Stimulated activated effector memory CD8-positive, alpha-beta T cell treated with anti-CD3 and anti-CD28 coated beads, Interleukin-12 subunit alpha, Interleukin-12 subunit beta, amount 100 ng/mL, for 72 hours (primary cell): ENCODE measurements around the gene ARMS2.

ENCODE experiments used
- ATAC-seq: fragments of 150-1000 bp; cut with Tn5 transposase; 2 replicates; pipeline ENCODE4 v1.10.0; 2021
- DNase-seq, 2 donors: peaks; one replicate each; pipeline ENCODE4 v3.0.0; 2021 to 2022; ENCODE audit warnings: low spot score in 2 of 2
- H3K27ac Mint-ChIP-seq: one replicate; pipeline ENCODE4 v1.8.0; 2022; ENCODE audit warnings: mild to moderate bottlenecking, mixed read lengths
- H3K36me3 Mint-ChIP-seq: one replicate; pipeline ENCODE4 v1.8.0; 2022; ENCODE audit warnings: mild to moderate bottlenecking, mixed read lengths
- H3K4me1 Mint-ChIP-seq: one replicate; pipeline ENCODE4 v1.8.0; 2022; ENCODE audit warnings: mixed read lengths
- H3K4me3 Mint-ChIP-seq: one replicate; pipeline ENCODE4 v1.8.0; 2022; ENCODE audit warnings: mild to moderate bottlenecking, mixed read lengths
- H3K9me3 Mint-ChIP-seq: one replicate; pipeline ENCODE4 v1.8.0; 2022; ENCODE audit warnings: mixed read lengths

ARMS2 gene

GRCh38 chr10:122441961-122442360 is 12.5 kb upstream of the ARMS2 start:
- Mint-ChIP-seq H3K27ac (no peak overlapping the region), H3K4me1 (no peaks in the 10 kb centered on the region), H3K4me3 (no peak overlapping the region), H3K36me3 (no peaks in the 10 kb centered on the region), H3K9me3 (no peaks in the 10 kb centered on the region)
- DNase-seq (no peak), ATAC-seq (no peak)

DNA sequence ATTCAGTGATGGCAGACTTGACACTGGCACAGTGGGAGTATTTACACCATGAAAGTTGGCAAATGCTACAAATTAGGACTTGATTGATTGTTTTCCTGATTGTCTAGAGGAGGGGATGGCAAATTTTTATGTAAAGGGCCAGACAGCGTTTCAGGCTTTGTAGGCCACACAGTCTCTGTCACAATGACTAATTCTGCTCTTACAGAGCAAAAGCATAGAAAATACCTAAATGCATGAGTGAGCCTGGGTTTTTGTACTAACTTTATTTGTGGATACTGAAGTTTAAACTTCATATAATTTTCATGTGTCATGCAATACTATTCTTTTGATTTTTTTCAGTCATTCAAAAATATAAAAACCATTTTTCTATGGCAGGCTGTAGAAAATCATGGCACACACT is 9.0 kb upstream of the ARMS2 start:
- no peaks in the 10 kb centered on the region for H3K4me1 Mint-ChIP-seq
- no peak overlapping the region for H3K4me3 Mint-ChIP-seq
- H3K27ac Mint-ChIP-seq: no peak overlapping the region
- H3K36me3 Mint-ChIP-seq: no peaks in the 10 kb centered on the region
- DNase-seq (no peak), ATAC-seq (no peak)
- H3K9me3 Mint-ChIP-seq: no peaks in the 10 kb centered on the region

DNA sequence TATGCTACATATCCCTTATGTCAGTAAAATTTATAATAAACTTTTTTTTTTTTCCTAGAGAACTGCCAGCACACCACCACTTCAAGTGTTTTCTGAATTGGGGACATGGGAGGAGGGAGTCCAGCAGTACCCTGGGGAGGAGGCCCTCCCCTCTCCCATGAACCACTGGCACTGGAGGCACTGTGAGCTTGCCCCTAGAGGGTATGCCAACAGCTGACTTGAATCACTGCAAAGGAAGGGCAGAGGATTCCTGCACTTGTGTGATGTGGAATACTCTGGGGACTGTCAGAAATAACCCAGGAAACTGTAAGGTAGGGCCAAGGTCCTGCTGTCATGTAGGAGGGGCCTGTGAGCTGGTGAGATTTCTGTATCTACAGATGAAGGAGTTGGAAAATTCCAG is 8.5 kb upstream of the ARMS2 start:
- DNase-seq: no peak
- no peak for ATAC-seq
- no peaks in the 10 kb centered on the region for H3K4me1 Mint-ChIP-seq
- no peak overlapping the region for H3K27ac Mint-ChIP-seq
- no peak overlapping the region for H3K4me3 Mint-ChIP-seq
- H3K9me3 Mint-ChIP-seq: no peaks in the 10 kb centered on the region
- H3K36me3 Mint-ChIP-seq: no peaks in the 10 kb centered on the region

GRCh38 chr10:122446668-122447423 is 7.6 kb upstream of the ARMS2 start:
- no peaks in the 10 kb centered on the region for H3K9me3 Mint-ChIP-seq
- ATAC-seq: peak; percentile 57
- no peak overlapping the region for H3K4me3 Mint-ChIP-seq
- H3K4me1 Mint-ChIP-seq: no peaks in the 10 kb centered on the region
- H3K36me3 Mint-ChIP-seq: no peaks in the 10 kb centered on the region
- DNase-seq: no peak
- H3K27ac Mint-ChIP-seq: no peak overlapping the region

- no peak for ATAC-seq
- Mint-ChIP-seq H3K4me3 (no peak overlapping the region), H3K9me3 (no peaks in the 10 kb centered on the region), H3K36me3 (no peaks in the 10 kb centered on the region), H3K4me1 (no peaks in the 10 kb centered on the region), H3K27ac (no peak overlapping the region)
- DNase-seq: no peak
These were observed 5.9 kb upstream of the ARMS2 start for GRCh38 chr10:122448600-122448999.

DNA sequence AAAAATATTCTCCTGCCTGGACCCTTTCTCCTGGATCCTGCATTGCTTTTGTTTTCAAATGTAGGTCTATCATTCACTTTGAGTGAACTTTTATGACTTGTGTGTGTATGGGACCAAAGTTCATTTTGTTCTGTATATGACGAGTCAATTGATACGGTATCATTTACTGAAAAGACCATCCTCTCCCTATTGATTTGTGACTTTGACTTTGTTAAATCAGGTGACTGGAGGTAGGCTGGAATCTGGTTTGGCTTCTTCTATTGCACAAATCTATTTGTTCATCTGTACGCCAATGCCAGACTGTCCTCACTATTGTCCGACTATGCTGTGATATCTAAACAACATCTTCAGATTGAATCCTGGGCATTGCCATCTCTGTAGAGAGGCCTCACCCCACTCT is 5.3 kb upstream of the ARMS2 start:
- Mint-ChIP-seq H3K4me1 (no peaks in the 10 kb centered on the region), H3K36me3 (no peaks in the 10 kb centered on the region), H3K4me3 (no peak overlapping the region), H3K9me3 (no peaks in the 10 kb centered on the region), H3K27ac (no peak overlapping the region)
- ATAC-seq (no peak), DNase-seq (no peak)

DNA sequence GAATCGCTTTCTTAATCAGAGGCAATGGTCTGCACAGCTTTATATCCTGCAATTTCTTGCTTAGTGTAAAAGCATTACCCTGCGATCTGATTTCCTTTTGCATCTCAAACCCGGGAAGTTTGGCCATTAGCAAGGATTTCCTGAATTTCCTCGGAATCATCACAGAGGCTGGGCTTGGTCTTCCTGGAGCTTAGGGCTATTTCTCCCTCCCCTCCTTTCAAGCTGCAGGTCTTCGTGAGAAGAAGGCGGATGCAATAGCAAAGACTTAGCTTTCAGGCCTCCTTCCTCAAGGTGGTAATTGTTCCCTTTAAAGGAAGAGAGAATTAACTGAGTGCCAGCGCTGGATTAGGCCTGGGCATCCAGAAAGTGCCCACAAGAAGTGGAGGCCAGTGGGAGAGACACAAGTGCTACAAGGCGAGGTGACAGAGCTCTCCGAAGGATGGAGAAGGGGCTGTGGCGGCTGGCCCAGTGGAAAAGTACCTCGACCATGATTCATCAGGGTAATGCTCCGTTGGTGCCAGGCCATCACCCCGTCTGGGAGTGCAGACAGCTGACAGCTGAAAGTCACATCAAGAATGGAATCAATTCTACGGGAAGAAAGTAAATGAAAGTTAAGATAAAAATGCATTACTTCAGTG is 4.0 kb upstream of the ARMS2 start:
- no peak overlapping the region for H3K4me3 Mint-ChIP-seq
- H3K4me1 Mint-ChIP-seq: no peaks in the 10 kb centered on the region
- H3K36me3 Mint-ChIP-seq: no peaks in the 10 kb centered on the region
- peak in 1 of 2 donors; percentile 33 for DNase-seq
- H3K9me3 Mint-ChIP-seq: no peaks in the 10 kb centered on the region
- ATAC-seq: no peak
- H3K27ac Mint-ChIP-seq: no peak overlapping the region

GRCh38 chr10:122454071-122454470 is 382 bp upstream of the ARMS2 start:
- DNase-seq (no peak), ATAC-seq (no peak)
- H3K4me1 Mint-ChIP-seq: peaks cover 5% of the 10 kb centered on the region
- no peaks in the 10 kb centered on the region for H3K36me3 Mint-ChIP-seq
- no peaks in the 10 kb centered on the region for H3K9me3 Mint-ChIP-seq
- H3K27ac Mint-ChIP-seq: no peak overlapping the region
- H3K4me3 Mint-ChIP-seq: no peak overlapping the region

DNA sequence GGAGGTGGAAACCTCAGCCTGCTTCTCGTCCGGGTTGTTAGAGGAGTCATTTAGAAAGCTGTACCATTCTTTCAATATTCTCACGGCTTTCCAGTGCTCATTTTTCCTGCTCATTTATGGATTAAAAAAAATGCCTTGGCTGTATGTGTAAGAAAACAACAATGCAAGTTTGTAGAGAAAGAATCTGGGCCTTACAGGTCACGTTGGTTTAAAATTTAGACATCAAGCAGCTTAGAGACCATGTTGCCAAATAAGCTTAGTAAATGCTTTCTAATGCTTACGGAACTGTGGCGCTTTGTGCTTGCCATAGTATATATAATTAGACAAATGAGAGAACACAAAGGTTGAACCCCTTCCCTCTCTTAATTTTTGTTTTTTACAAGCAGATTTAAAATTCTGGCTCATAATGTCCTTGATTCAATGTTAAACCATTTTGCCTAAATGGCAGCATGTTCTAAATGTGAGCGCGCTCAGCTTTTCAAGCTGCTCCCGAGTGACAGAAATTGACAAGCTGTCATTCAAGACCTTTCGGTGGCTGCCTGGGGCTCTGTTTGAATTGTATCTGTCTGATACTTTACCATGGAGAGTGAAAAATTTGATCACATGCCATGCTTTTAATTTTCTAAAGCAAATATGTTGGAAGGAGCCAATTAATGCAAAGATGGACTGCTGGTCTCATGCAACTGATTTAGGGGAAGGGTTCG is 1.1 kb downstream of the ARMS2 start:
- no peaks in the 10 kb centered on the region for H3K36me3 Mint-ChIP-seq
- ATAC-seq (no peak), DNase-seq (no peak)
- H3K9me3 Mint-ChIP-seq: no peaks in the 10 kb centered on the region
- H3K4me3 Mint-ChIP-seq: no peak overlapping the region
- H3K4me1 Mint-ChIP-seq: peaks cover 10% of the 10 kb centered on the region
- H3K27ac Mint-ChIP-seq: no peak overlapping the region

DNA sequence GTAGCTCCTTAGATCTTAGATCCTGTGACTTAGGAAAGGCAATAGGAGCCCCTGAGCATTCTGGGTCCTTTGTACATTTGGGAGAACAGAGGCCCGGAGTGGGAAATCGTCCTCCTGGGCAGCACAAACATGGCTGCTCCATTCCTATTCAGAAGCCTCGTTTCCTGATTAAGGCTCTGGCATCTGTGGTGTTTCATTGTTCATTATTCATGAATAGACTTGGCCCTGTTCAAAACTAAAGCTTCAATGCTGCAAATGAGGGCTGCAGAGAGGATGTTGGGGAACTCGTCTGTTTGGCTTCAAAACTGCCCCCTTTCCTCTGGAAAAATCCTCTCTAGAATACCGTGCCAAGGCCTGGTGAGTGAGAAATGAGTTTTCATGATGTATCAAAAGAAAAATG is 3.5 kb downstream of the ARMS2 start:
- no peaks in the 10 kb centered on the region for H3K36me3 Mint-ChIP-seq
- no peak overlapping the region for H3K27ac Mint-ChIP-seq
- H3K4me1 Mint-ChIP-seq: peaks cover 20% of the 10 kb centered on the region
- H3K4me3 Mint-ChIP-seq: no peak overlapping the region
- ATAC-seq: no peak
- H3K9me3 Mint-ChIP-seq: no peaks in the 10 kb centered on the region
- no peak for DNase-seq

DNA sequence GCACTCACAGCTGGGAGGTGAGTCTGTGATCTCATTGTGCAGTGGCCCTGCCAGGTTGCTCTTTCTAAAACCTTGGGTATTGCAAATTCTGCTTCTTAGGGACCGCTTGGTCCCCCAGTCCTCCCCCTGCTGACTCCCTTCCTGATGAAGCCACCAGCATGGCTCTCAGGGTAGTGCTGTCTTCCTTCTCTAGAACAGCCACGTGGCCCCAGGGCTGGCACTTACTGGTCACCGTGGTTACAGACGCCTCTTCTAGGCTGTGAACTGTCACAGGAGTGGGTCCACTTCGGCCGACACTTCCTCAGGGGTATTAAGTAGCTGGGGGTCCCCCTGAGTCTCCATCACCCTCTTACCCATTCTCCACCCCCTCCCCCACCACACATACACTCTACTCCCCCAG is 4.2 kb downstream of the ARMS2 start:
- Mint-ChIP-seq H3K4me1 (peaks cover 27% of the 10 kb centered on the region), H3K9me3 (no peaks in the 10 kb centered on the region), H3K27ac (no peak overlapping the region), H3K4me3 (no peak overlapping the region), H3K36me3 (no peaks in the 10 kb centered on the region)
- DNase-seq (no peak), ATAC-seq (no peak)

DNA sequence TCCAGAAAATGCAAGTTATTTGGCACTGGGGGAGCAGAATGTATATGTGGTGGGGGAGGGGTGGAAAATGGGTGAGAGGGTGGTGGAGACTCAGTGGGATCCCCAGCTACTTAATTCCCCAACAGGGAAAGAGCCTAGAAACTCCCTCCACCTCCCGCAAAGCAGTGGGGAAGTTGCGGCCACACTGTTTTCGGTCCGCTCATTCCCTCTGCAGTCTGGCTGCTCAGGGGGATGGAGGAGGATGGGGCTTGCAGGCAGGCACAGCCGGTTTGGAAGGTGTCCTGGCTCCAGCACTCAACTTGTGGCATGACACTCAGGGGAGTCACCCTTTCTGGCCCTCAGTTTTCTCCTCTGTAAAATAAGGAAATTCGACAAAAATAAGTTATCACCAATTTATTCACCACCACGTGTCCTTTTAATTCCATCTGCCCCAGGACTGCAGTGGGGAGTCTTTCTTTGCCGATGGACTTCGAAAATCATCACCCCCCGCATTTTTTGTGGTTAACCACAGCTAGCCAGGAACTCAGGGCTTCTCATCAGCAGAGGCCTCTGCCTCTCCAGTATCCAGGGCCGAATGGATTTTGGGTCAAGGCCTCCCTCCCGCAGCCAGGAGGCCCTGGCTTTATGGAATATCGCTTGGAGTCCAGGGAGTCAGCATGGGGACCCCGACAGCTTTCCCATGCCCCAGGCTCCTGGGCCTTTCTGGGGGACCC is 5.3 kb downstream of the ARMS2 start:
- H3K4me1 Mint-ChIP-seq: peaks cover 28% of the 10 kb centered on the region

GRCh38 chr10:122460891-122461293 is 6.4 kb downstream of the ARMS2 start:
- Mint-ChIP-seq H3K4me1 (peaks cover 28% of the 10 kb centered on the region), H3K9me3 (no peaks in the 10 kb centered on the region), H3K27ac (no peak overlapping the region), H3K36me3 (no peaks in the 10 kb centered on the region), H3K4me3 (peak overlapping the region; percentile 37)
- no peak for DNase-seq
- no peak for ATAC-seq

More for the DNA sequence above, 5.3 kb downstream of the ARMS2 start:
- no peak for DNase-seq
- ATAC-seq: no peak
- peak overlapping the region; percentile 37 for H3K4me3 Mint-ChIP-seq
- H3K9me3 Mint-ChIP-seq: no peaks in the 10 kb centered on the region
- H3K27ac Mint-ChIP-seq: no peak overlapping the region
- no peaks in the 10 kb centered on the region for H3K36me3 Mint-ChIP-seq

DNA sequence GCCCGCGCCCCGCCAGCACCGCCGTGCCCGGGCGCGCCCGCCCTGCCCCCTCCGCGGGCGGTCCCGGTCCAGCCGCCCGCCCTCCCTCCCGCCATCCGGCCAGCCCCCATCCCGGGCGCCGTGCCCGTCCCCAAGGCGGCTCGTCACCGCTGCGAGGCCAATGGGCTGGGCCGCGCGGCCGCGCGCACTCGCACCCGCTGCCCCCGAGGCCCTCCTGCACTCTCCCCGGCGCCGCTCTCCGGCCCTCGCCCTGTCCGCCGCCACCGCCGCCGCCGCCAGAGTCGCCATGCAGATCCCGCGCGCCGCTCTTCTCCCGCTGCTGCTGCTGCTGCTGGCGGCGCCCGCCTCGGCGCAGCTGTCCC is 6.9 kb downstream of the ARMS2 start, which contains the start of gene HTRA1:
Gene HTRA1, plus strand, starts transcription at position 187 of the 362 bp plus-strand sequence. Its CDS starts 100 bp downstream, at position 287.
- H3K4me1 Mint-ChIP-seq: peaks cover 28% of the 10 kb centered on the region
- no peak for DNase-seq
- no peaks in the 10 kb centered on the region for H3K36me3 Mint-ChIP-seq
- H3K9me3 Mint-ChIP-seq: no peaks in the 10 kb centered on the region
- peak; percentile 35 for ATAC-seq
- peak within 1 kb of the TSS; percentile 71 for H3K4me3 Mint-ChIP-seq
- no peak within 1 kb of the TSS for H3K27ac Mint-ChIP-seq

DNA sequence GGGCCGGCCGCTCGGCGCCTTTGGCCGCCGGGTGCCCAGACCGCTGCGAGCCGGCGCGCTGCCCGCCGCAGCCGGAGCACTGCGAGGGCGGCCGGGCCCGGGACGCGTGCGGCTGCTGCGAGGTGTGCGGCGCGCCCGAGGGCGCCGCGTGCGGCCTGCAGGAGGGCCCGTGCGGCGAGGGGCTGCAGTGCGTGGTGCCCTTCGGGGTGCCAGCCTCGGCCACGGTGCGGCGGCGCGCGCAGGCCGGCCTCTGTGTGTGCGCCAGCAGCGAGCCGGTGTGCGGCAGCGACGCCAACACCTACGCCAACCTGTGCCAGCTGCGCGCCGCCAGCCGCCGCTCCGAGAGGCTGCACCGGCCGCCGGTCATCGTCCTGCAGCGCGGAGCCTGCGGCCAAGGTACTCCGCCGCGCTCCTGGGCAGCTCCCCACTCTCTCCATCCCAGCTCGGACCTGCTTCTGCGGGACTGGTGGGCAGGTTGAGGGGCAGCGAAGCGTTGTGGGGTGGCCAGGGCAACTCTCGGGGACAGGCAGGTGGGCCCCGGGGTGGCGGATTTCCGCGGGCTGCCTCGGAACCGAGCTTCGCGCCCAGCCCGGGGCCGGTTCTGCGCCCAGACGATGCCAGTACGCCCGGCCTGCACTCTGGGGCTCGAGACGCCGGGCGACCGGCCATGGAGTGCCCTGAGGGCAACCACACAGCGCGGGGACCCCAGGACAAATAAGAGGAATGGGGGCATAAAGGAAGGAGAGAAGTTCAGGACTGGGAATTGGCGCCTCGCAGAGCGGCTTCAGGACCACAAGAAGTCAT is 7.5 kb downstream of the ARMS2 start:
- Mint-ChIP-seq H3K27ac (no peak overlapping the region), H3K4me1 (peaks cover 28% of the 10 kb centered on the region), H3K36me3 (no peaks in the 10 kb centered on the region), H3K9me3 (no peaks in the 10 kb centered on the region), H3K4me3 (peak overlapping the region; percentile 71)
- ATAC-seq: peak; percentile 46
- no peak for DNase-seq
